ENCODE data around the gene DUSP19. TPM values are rescaled to one million over a fixed set of nuclear protein-coding genes. Genes with fewer than 3 reads are reported as not detected.

DUSP19 gene
- total RNA-seq, 1 donor from 2014 or later, result 3.7 TPM

DNA sequence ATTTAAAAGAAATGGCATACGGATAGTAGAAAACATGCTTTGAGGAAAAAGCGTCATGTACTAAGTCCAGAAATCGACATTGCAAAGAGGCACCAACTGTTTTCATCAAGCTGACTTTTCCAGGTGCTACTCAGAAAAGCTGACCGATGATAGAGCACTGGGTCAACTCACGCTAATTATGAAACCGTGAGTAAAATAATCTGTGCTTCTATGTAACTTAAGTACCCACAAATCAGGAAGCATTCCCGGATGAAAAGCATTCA, 45.3 kb downstream of the DUSP19 start:
- no peak for DNase-seq (ENCODE audit: low read depth)
- Mint-ChIP-seq H3K27ac (ENCODE audit: unreplicated experiment) (peak overlapping the region; percentile 64), H3K27me3 (ENCODE audit: low read depth, unreplicated experiment) (no peaks in the 10 kb centered on the region), H3K4me3 (ENCODE audit: unreplicated experiment) (peak overlapping the region; percentile 98), H3K4me1 (ENCODE audit: low read depth, unreplicated experiment) (peaks cover 10% of the 10 kb centered on the region), H3K9me3 (ENCODE audit: unreplicated experiment) (no peaks in the 10 kb centered on the region), H3K36me3 (ENCODE audit: low read depth, unreplicated experiment) (no peaks in the 10 kb centered on the region)
- Histone ChIP-seq H3K79me2 (ENCODE audit: insufficient read depth, low read length) (peaks cover 43% of the 10 kb centered on the region), H3K4me3 (ENCODE audit: insufficient read depth, low read depth, low read length) (peak overlapping the region; percentile 91), H3K9me3 (ENCODE audit: insufficient read depth, low read depth, low read length) (no peaks in the 10 kb centered on the region), H3K9ac (ENCODE audit: low read length) (peak overlapping the region; percentile 88), H3K4me2 (ENCODE audit: low read length) (peak overlapping the region; percentile 95), H3K27me3 (ENCODE audit: insufficient read depth, low read length) (no peaks in the 10 kb centered on the region), H2AFZ (ENCODE audit: low read depth, low read length) (peak overlapping the region; percentile 86), H4K20me1 (ENCODE audit: insufficient read depth, low read length) (no peaks in the 10 kb centered on the region), H3K4me1 (ENCODE audit: insufficient read depth, low read length) (peaks cover 3% of the 10 kb centered on the region), H3K36me3 (ENCODE audit: insufficient read depth, low read length) (peaks cover under 1% of the 10 kb centered on the region), H3K27ac (ENCODE audit: low read depth, low read length) (peak overlapping the region; percentile 85)
- FAIRE-seq, result no peak
- TF ChIP-seq, protein P1, sequence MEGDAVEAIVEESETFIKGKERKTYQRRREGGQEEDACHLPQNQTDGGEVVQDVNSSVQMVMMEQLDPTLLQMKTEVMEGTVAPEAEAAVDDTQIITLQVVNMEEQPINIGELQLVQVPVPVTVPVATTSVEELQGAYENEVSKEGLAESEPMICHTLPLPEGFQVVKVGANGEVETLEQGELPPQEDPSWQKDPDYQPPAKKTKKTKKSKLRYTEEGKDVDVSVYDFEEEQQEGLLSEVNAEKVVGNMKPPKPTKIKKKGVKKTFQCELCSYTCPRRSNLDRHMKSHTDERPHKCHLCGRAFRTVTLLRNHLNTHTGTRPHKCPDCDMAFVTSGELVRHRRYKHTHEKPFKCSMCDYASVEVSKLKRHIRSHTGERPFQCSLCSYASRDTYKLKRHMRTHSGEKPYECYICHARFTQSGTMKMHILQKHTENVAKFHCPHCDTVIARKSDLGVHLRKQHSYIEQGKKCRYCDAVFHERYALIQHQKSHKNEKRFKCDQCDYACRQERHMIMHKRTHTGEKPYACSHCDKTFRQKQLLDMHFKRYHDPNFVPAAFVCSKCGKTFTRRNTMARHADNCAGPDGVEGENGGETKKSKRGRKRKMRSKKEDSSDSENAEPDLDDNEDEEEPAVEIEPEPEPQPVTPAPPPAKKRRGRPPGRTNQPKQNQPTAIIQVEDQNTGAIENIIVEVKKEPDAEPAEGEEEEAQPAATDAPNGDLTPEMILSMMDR (IDR thresholded peaks at IDR 0.05; ENCODE audit: insufficient read depth, low read depth, low read length), result no peak
- TF ChIP-seq EZH2 (IDR thresholded peaks at IDR 0.05; ENCODE audit: insufficient read depth, low read length), result no peak

DNA sequence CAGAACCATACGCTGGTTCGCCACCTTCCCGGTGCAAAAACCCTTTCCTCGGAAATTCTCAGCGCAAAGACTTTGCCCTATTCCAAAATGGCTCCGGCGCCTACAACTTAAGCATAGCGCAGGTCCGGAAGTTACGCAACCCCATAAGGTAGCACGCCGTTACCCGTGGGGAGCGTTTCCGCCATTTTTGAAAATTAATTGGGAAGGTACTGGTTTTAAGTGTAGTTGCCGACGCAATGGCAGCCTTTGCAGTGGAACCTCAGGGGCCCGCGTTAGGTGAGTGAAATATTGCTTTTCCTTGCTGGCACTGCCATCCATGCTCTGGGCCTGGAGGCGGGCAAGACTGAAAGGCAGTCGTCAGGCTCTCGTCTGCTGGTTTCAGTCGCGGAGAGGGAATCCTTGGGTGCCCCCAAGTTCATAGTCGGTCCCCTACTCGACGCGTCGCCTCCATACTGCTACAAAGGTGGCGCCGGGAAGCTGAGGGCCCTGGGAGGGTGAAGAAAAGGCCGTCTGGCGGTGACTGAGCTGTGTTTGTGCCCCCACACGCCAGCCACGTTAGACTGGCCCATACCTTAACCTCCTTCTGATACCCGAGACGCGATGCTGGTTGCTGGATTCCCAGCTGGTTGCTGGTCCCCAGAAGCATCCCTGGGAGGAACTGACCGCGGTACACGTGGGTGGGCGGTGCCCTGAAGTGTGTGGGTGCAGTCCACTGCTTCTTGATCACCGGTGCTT, 45.8 kb downstream of the DUSP19 start, which contains the start of gene NUP35:
TSS of gene NUP35 (plus strand) at position 222 of the 735 bp plus-strand sequence. CDS start at position 237, 15 bp downstream.
- peaks cover 10% of the 10 kb centered on the region for H3K4me1 Mint-ChIP-seq (ENCODE audit: low read depth, unreplicated experiment)
- H3K9ac ChIP-seq (ENCODE audit: low read length), result peak within 1 kb of the TSS; percentile 88

More for the DNA sequence above, 45.8 kb downstream of the DUSP19 start, which contains the start of gene NUP35:
- Histone ChIP-seq H3K27me3 (ENCODE audit: insufficient read depth, low read length) (no peaks in the 10 kb centered on the region), H3K79me2 (ENCODE audit: insufficient read depth, low read length) (peaks cover 47% of the 10 kb centered on the region), H3K4me2 (ENCODE audit: low read length) (peak within 1 kb of the TSS; percentile 95), H3K4me1 (ENCODE audit: insufficient read depth, low read length) (peaks cover 3% of the 10 kb centered on the region), H3K27ac (ENCODE audit: low read depth, low read length) (peak within 1 kb of the TSS; percentile 85), H3K9me3 (ENCODE audit: insufficient read depth, low read depth, low read length) (no peaks in the 10 kb centered on the region), H3K4me3 (ENCODE audit: insufficient read depth, low read depth, low read length) (peak within 1 kb of the TSS; percentile 91), H4K20me1 (ENCODE audit: insufficient read depth, low read length) (no peaks in the 10 kb centered on the region), H2AFZ (ENCODE audit: low read depth, low read length) (peak within 1 kb of the TSS; percentile 86), H3K36me3 (ENCODE audit: insufficient read depth, low read length) (peaks cover 4% of the 10 kb centered on the region)
- TF ChIP-seq, protein P1 (IDR thresholded peaks at IDR 0.05; ENCODE audit: insufficient read depth, low read depth, low read length), result no peak
- TF ChIP-seq EZH2 (IDR thresholded peaks at IDR 0.05; ENCODE audit: insufficient read depth, low read length), result no peak
- peak within 1 kb of the TSS; percentile 98 for H3K4me3 Mint-ChIP-seq (ENCODE audit: unreplicated experiment)
- H3K27me3 Mint-ChIP-seq (ENCODE audit: low read depth, unreplicated experiment), result no peaks in the 10 kb centered on the region
- peak within 1 kb of the TSS; percentile 77 for H3K27ac Mint-ChIP-seq (ENCODE audit: unreplicated experiment)
- no peaks in the 10 kb centered on the region for H3K9me3 Mint-ChIP-seq (ENCODE audit: unreplicated experiment)
- peak; percentile 79 for DNase-seq (ENCODE audit: low read depth)
- no peaks in the 10 kb centered on the region for H3K36me3 Mint-ChIP-seq (ENCODE audit: low read depth, unreplicated experiment)
- FAIRE-seq, result peak; percentile 78
